Measurements from ENCODE around the gene CHST8. TPM values are rescaled to one million over a fixed set of nuclear protein-coding genes. Genes with fewer than 3 reads are reported as not detected.

Gene CHST8
- total and polyA plus RNA-seq, 12 donors = 0.13 to 0.50 (median 0.22) TPM; not detected in 3

- Histone ChIP-seq H3K27ac (no peak overlapping the region), H3K4me3 (no peak overlapping the region), H3K27me3 (peaks cover 0 to 32% (median 17%) of the 10 kb centered on the region in 7 donors), H3K4me1 (no peaks in the 10 kb centered on the region), H3K36me3 (no peaks in the 10 kb centered on the region), H3K9me3 (no peaks in the 10 kb centered on the region)
- no peak for TF ChIP-seq CTCF (IDR thresholded peaks at IDR 0.05)
- ATAC-seq (no peak), DNase-seq (no peak)
- intact Hi-C loops (cut with DNase I) = no loop called here
- 66 to 67% methylated on average over 10 of the region's 10 CpGs for WGBS, 2 donors
These were observed 52.4 kb downstream of the CHST8 start for GRCh38 chr19:33673996-33674625.

GRCh38 chr19:33674626-33675367 is 53.0 kb downstream of the CHST8 start:
- intact Hi-C loops (cut with DNase I) = no loop called here
- Histone ChIP-seq H3K27me3 (peaks cover 0 to 39% (median 17%) of the 10 kb centered on the region in 7 donors), H3K36me3 (no peaks in the 10 kb centered on the region), H3K4me1 (no peaks in the 10 kb centered on the region), H3K27ac (no peak overlapping the region), H3K9me3 (no peaks in the 10 kb centered on the region), H3K4me3 (no peak overlapping the region)
- TF ChIP-seq CTCF (IDR thresholded peaks at IDR 0.05) = no peak
- ATAC-seq (no peak), DNase-seq (no peak)
- 53 to 65% methylated on average over 10 of the region's 10 CpGs for WGBS, 2 donors

GRCh38 chr19:33675501-33676124 is 53.9 kb downstream of the CHST8 start:
- Histone ChIP-seq H3K9me3 (no peaks in the 10 kb centered on the region), H3K27me3 (peaks cover 0 to 36% (median 17%) of the 10 kb centered on the region in 7 donors), H3K4me3 (no peak overlapping the region), H3K4me1 (no peaks in the 10 kb centered on the region), H3K27ac (no peak overlapping the region), H3K36me3 (no peaks in the 10 kb centered on the region)
- ATAC-seq = no peak
- TF ChIP-seq CTCF (IDR thresholded peaks at IDR 0.05) = no peak
- intact Hi-C loops (cut with DNase I) = no loop called here
- 60 to 64% methylated on average over 7 of the region's 7 CpGs for WGBS, 2 donors
- DNase-seq = no peak

GRCh38 chr19:33676999-33677665 is 55.4 kb downstream of the CHST8 start:
- Histone ChIP-seq H3K4me1 (no peaks in the 10 kb centered on the region), H3K9me3 (no peaks in the 10 kb centered on the region), H3K27me3 (peaks cover 0 to 44% (median 29%) of the 10 kb centered on the region in 7 donors), H3K4me3 (no peak overlapping the region), H3K27ac (no peak overlapping the region), H3K36me3 (no peaks in the 10 kb centered on the region)
- ATAC-seq (no peak), DNase-seq (no peak)
- WGBS, 2 donors = 67 to 69% methylated on average over 7 of the region's 7 CpGs
- intact Hi-C loops (cut with DNase I) = no loop called here
- TF ChIP-seq CTCF (IDR thresholded peaks at IDR 0.05) = no peak

Measured in heart right ventricle (tissue), 16 donors.